ENCODE data around the gene HIF3A. TPM values are rescaled to one million over a fixed set of nuclear protein-coding genes. Genes with fewer than 3 reads are reported as not detected.
"Not testable (repeated sequence)": the region's sequence is repeated elsewhere in the genome, so short reads cannot be mapped to it uniquely, and the experiment has no call there.

The HIF3A gene
- total and polyA plus RNA-seq, 8 donors, result 17.6 to 235 (median 102) TPM

GRCh38 chr19:46269101-46269500 lies 27.7 kb upstream of the HIF3A start:
- no peak for DNase-seq
- Histone ChIP-seq H3K4me1 (no peaks in the 10 kb centered on the region), H3K27ac (no peak overlapping the region), H3K4me3 (no peak overlapping the region), H3K36me3 (no peaks in the 10 kb centered on the region), H3K27me3 (peaks cover 0 to 68% (median 10%) of the 10 kb centered on the region in 3 donors), H3K9me3 (no peaks in the 10 kb centered on the region)
- intact Hi-C loops (cut with DNase I; ENCODE audit: low total_unique reads), result no loop called here
- WGBS, 5 donors, result 78 to 86% (median 79%) methylated on average over 7 of the region's 7 CpGs
- TF ChIP-seq EP300 (IDR thresholded peaks at IDR 0.05) (no peak), POLR2A (IDR thresholded peaks at IDR 0.05) (no peak), CTCF (IDR thresholded peaks at IDR 0.05) (no peak), POLR2AphosphoS5 (IDR thresholded peaks at IDR 0.05) (no peak)

GRCh38 chr19:46270521-46271256 lies 26.2 kb upstream of the HIF3A start:
- TF ChIP-seq POLR2AphosphoS5 (IDR thresholded peaks at IDR 0.05) (no peak), CTCF (IDR thresholded peaks at IDR 0.05) (no peak), EP300 (IDR thresholded peaks at IDR 0.05) (no peak), POLR2A (IDR thresholded peaks at IDR 0.05) (no peak)
- no peak for DNase-seq
- H3K4me1 ChIP-seq, result no peaks in the 10 kb centered on the region
- H3K27ac ChIP-seq, result no peak overlapping the region
- H3K9me3 ChIP-seq, result no peaks in the 10 kb centered on the region
- intact Hi-C loops (cut with DNase I; ENCODE audit: low total_unique reads), result no loop called here
- peaks cover 0 to 57% (median 10%) of the 10 kb centered on the region in 3 donors for H3K27me3 ChIP-seq
- 28 to 37% (median 34%) methylated on average over 17 of the region's 17 CpGs for WGBS, 5 donors
- H3K36me3 ChIP-seq, result no peaks in the 10 kb centered on the region
- H3K4me3 ChIP-seq, result no peak overlapping the region

GRCh38 chr19:46271481-46272197 lies 25.2 kb upstream of the HIF3A start:
- TF ChIP-seq POLR2A (IDR thresholded peaks at IDR 0.05) (no peak), EP300 (IDR thresholded peaks at IDR 0.05) (no peak), POLR2AphosphoS5 (IDR thresholded peaks at IDR 0.05) (no peak), CTCF (IDR thresholded peaks at IDR 0.05) (no peak)
- 48 to 70% (median 64%) methylated on average over 8 of the region's 8 CpGs for WGBS, 5 donors
- Histone ChIP-seq H3K4me3 (no peak overlapping the region), H3K27me3 (peaks cover 0 to 52% (median 10%) of the 10 kb centered on the region in 3 donors), H3K9me3 (no peaks in the 10 kb centered on the region), H3K4me1 (no peaks in the 10 kb centered on the region), H3K27ac (no peak overlapping the region), H3K36me3 (no peaks in the 10 kb centered on the region)
- no peak for DNase-seq
- intact Hi-C loops (cut with DNase I; ENCODE audit: low total_unique reads), result no loop called here

- H3K36me3 ChIP-seq; DNase-seq; H3K4me1 ChIP-seq; H3K9me3 ChIP-seq; H3K4me3 ChIP-seq; H3K27ac ChIP-seq; intact Hi-C loops (cut with DNase I; ENCODE audit: low total_unique reads): not testable (repeated sequence)
- WGBS, 5 donors, result 67 to 78% (median 73%) methylated on average over 6 of the region's 6 CpGs
- H3K27me3 ChIP-seq, result peaks cover 0 to 36% (median 10%) of the 10 kb centered on the region in 3 donors
Observed at GRCh38 chr19:46273931-46274330, 22.9 kb upstream of the HIF3A start.

All from stomach (tissue), 9 donors.